GM20000 (cell line): ENCODE measurements around the gene PARVB.

ENCODE experiments used
- DNase-seq: peaks from one replicate; pipeline ENCODE4 v3.0.0; 2012; ENCODE audit warnings: low spot score
- TF ChIP-seq, protein P1 (sequence below): IDR thresholded peaks from 2 replicates; pipeline ENCODE4 v1.5.1; 2012; ENCODE audit warnings: mild to moderate bottlenecking, control low read depth; ENCODE audit errors: extremely low read depth, missing control alignments

PARVB gene

DNA sequence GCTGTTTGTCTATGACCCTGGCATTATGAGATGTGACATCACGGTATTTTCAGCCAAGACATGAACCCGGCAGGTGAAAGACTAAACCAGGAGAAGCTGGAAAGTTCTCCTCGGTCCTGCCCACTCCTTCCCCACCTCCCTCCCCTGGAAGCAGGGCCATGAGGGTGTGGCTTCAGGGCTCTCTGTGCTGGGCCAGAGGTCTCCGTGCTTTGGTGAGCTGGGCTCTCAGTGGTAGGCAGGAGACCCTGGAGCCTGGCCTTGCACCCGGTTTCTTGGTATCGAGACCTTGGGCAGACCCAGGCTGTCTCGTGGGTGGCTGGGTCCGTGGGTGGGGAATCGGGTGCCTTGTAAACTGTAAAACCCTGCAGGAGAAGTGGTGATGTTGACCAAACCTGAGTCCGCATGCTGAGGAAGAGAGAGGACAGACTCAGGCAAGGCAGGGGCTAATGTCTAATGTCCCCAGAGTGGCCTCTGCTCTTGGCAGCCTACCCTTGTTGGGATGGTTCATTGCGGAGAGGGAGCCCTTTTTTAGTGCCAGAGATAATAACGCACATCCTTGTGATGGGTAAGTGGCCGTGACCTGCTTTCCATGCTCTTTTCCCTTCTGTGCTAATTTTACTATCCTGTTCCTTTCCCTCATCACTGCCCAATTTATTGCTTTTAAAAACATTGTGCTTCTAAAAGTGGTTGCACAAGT lies 108.0 kb downstream of the PARVB start:
- DNase-seq = no peak

DNA sequence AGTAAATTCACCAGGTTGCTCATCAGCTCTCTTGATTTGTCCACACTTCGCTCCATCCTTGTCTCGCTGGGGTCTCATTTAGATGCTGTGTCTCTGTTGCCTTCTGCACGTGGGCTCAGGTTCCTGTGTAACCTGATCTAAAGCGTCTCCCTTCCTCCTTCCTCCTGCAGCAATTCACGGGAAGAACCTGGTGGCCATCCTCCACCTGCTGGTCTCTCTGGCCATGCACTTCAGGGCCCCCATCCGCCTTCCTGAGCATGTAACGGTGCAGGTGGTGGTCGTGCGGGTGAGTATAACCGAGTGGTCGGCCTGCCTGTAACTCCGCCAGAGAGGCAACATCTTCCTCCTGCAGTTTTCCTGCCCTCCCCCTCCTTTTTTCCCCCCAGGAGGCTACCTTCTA lies 108.6 kb downstream of the PARVB start:
- DNase-seq = no peak
- TF ChIP-seq, protein P1, sequence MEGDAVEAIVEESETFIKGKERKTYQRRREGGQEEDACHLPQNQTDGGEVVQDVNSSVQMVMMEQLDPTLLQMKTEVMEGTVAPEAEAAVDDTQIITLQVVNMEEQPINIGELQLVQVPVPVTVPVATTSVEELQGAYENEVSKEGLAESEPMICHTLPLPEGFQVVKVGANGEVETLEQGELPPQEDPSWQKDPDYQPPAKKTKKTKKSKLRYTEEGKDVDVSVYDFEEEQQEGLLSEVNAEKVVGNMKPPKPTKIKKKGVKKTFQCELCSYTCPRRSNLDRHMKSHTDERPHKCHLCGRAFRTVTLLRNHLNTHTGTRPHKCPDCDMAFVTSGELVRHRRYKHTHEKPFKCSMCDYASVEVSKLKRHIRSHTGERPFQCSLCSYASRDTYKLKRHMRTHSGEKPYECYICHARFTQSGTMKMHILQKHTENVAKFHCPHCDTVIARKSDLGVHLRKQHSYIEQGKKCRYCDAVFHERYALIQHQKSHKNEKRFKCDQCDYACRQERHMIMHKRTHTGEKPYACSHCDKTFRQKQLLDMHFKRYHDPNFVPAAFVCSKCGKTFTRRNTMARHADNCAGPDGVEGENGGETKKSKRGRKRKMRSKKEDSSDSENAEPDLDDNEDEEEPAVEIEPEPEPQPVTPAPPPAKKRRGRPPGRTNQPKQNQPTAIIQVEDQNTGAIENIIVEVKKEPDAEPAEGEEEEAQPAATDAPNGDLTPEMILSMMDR = no peak

More for the DNA sequence above, 108.0 kb downstream of the PARVB start:
- TF ChIP-seq, protein P1 = no peak

DNA sequence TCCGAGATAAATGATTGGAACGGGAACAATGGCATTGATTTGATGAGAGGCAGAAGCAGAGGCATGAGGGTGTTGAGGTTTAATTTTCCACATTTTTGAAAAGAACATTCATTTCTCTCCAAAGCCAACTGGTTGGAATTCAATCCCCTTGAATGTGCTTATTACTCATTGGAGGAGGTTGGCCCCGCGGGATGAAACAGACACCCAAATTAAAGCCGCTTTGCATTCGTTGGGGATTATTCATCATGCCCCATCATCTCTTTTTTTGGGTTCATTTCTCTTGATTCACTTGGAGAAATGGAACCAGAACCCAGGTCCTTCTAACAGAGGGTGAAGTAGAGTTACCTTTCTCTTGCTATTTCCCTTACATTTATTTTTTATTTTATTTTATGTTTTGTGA lies 109.1 kb downstream of the PARVB start:
- TF ChIP-seq, protein P1 = no peak
- DNase-seq = no peak

GRCh38 chr22:44133901-44134571 lies 109.9 kb downstream of the PARVB start:
- TF ChIP-seq, protein P1 = no peak
- DNase-seq = no peak

- no peak for DNase-seq
- TF ChIP-seq, protein P1 = no peak
Measured at GRCh38 chr22:44136112-44136511, 112.0 kb downstream of the PARVB start.

GRCh38 chr22:44136786-44137185 lies 112.7 kb downstream of the PARVB start:
- no peak for DNase-seq
- TF ChIP-seq, protein P1 = no peak

DNA sequence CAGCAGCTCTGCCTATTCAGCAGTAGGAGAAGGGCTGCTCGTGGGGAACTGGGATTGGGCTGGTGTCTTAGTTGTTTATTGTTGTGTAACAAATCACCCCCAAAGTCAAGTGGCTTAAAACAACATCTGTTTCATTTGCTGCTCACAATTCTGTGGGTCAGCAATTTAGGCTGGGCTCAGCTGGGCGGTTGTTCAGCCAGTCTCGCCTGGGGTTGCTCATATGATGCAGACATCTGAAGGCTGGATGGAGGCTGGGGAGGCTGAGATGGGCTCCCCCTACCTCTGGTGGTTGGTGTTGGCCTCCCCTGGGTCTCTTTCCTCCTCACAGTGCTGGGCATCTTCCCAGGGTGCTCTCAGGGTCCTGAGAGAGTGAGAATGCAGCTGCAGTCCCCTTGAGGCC lies 113.3 kb downstream of the PARVB start:
- TF ChIP-seq, protein P1 = no peak
- no peak for DNase-seq
